GM10248 (cell line): ENCODE measurements around the gene ITCH.
"Not testable (repeated sequence)": the region's sequence is repeated elsewhere in the genome, so short reads cannot be mapped to it uniquely, and the experiment has no call there.

ENCODE experiments used
- CTCF ChIA-PET: fragments of 300-600 bp; sonication (Branson Sonifier 250); formaldehyde crosslinking; extraction: SDS; loops from one replicate; lab custom pipeline; 2021; ENCODE audit warnings: antibody characterized with exemption; lab: Yijun Ruan, JAX
- POLR2A ChIA-PET: fragments of 350-650 bp; sonication (Branson Sonifier 250); formaldehyde crosslinking; extraction: SDS; loops from one replicate; lab custom pipeline; 2020; ENCODE audit warnings: antibody characterized with exemption; lab: Yijun Ruan, JAX
- DNase-seq: peaks from one replicate; pipeline ENCODE4 v3.0.0; 2012; ENCODE audit errors: extremely low spot score
- TF ChIP-seq, protein P1 (sequence below): IDR thresholded peaks from 2 replicates; pipeline ENCODE4 v1.5.1; 2012; ENCODE audit warnings: mild to moderate bottlenecking, low read depth; ENCODE audit errors: extremely low read depth, missing control alignments, control extremely low read depth

ITCH gene

DNA sequence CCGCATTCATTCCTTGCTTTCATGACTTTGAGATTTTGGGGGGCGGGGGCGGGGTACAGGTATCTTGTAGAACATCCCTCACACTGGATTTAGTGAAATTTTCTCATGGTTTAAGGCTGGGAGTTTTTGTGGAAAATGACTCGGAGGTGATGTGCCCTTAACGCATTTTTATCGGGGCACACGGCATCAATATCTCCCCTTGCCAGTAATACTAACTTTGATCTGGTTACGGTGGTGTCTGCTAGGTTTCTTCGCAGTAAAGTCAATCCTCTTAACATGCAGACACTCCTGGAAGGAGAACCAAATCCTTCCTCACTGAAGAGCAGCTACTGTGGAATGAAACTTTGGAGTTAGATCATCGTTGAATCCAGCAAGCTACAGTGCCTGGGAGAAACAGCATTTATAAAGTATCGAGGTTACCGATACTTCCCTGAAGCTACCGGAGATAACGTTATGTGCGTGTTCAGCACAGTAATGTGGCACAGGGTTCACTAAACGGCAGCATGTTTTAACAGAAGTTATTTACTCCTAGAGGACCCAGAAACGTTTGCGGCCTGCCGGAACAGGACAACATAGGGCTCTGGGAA lies 151.9 kb downstream of the ITCH start:
- TF ChIP-seq, protein P1, sequence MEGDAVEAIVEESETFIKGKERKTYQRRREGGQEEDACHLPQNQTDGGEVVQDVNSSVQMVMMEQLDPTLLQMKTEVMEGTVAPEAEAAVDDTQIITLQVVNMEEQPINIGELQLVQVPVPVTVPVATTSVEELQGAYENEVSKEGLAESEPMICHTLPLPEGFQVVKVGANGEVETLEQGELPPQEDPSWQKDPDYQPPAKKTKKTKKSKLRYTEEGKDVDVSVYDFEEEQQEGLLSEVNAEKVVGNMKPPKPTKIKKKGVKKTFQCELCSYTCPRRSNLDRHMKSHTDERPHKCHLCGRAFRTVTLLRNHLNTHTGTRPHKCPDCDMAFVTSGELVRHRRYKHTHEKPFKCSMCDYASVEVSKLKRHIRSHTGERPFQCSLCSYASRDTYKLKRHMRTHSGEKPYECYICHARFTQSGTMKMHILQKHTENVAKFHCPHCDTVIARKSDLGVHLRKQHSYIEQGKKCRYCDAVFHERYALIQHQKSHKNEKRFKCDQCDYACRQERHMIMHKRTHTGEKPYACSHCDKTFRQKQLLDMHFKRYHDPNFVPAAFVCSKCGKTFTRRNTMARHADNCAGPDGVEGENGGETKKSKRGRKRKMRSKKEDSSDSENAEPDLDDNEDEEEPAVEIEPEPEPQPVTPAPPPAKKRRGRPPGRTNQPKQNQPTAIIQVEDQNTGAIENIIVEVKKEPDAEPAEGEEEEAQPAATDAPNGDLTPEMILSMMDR = no peak
- POLR2A ChIA-PET = interaction anchor here (0.6 kb wide), 1 partner anchor 1210 kb away, joined by 4 read pairs; no protein-coding TSS in a partner anchor
- no peak for DNase-seq
- CTCF ChIA-PET = interaction anchor here (0.6 to 4.9 kb wide), 14 partner anchors 10 to 324 kb away, joined by 3 to 60 read pairs (median 3); no protein-coding TSS in a partner anchor

GRCh38 chr20:34515484-34516246 lies 152.6 kb downstream of the ITCH start:
- ChIA-PET CTCF (interaction anchor here (0.6 to 4.9 kb wide), 15 partner anchors 9 to 325 kb away, joined by 3 to 60 read pairs (median 3); no protein-coding TSS in a partner anchor), POLR2A (interaction anchor here (1.0 kb wide), 1 partner anchor 117 kb away, joined by 3 read pairs; no protein-coding TSS in a partner anchor)
- DNase-seq = peak; percentile 82
- TF ChIP-seq, protein P1 = no peak

DNA sequence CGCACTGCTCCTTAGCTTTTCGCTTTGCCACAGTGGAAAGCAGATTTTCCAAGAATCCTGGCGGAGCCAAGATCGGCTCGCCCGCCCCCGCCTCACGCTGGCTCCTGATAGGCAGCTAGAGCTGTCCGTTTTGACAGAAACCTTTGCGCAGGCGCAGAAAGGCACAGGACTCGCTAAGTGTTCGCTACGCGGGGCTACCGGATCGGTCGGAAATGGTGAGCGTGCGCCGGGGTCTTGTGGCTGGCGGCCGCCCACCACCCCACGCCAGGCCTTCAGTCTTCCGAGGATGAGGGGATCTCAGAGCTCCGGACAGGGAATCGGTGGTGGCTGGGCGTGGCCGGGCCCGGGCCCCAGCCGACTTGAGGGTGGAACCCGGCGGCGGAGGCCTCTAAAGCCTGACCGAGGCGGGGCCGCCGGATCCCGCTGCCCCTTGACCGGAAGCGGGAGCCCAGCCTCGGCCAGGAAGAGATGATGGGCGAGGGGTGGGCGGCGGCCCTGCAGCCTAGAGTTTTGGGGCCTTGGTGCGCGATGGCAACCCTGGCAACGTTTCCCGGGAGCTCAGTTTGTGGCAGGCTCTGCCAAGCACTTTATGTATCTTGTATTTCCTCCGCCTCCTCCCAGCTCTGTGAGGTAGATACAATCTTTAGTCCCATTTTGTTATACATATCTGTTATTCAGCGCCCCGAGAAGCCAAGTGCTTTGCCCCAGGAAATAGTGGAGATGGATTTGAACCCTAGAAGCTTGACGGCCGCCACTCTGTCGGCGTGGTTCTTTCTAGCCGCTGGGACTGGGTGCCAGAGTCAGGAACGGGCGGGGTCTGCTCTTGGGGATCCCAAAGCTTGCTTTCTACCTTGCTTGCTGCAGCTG lies 153.4 kb downstream of the ITCH start, which contains the start of gene DYNLRB1:
Gene DYNLRB1 (plus strand): TSS at position 176 of the 867 bp plus-strand sequence. CDS start 37 bp downstream, at position 213.
- peak; percentile 92 for DNase-seq
- ChIA-PET POLR2A (interaction anchor here (0.6 to 1.0 kb wide), 2 partner anchors 117 to 1451 kb away, joined by 3 to 7 read pairs; no protein-coding TSS in a partner anchor), CTCF (interaction anchor here (0.9 to 4.9 kb wide), 12 partner anchors 8 to 326 kb away, joined by 3 to 60 read pairs (median 4); no protein-coding TSS in a partner anchor)

DNA sequence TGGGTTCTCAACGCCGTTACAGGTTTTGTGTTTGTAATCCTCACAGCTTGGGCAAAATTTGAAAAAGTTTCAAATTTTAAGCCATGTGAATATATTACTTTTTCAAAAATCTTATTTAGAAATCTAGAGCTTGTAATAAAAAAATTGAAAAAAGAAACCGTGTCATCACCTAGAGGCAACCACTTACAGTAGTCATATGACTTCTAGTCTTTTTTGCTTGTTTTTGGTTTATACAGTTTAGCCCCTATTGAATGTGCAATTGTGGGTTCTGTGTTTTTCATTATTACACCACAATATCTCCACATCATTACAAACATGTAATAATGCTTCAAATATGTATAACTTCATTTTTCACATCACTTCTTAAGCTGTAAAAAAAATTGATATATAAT lies 154.0 kb downstream of the ITCH start:
- POLR2A ChIA-PET = interaction anchor here (0.6 to 1.1 kb wide), 2 partner anchors 215 to 1450 kb away, joined by 3 to 7 read pairs; no protein-coding TSS in a partner anchor
- no peak for DNase-seq
- TF ChIP-seq, protein P1 = no peak
- CTCF ChIA-PET = interaction anchor here (0.9 to 4.9 kb wide), 7 partner anchors 15 to 326 kb away, joined by 3 to 60 read pairs (median 4); no protein-coding TSS in a partner anchor

More for the DNA sequence above, 153.4 kb downstream of the ITCH start, which contains the start of gene DYNLRB1:
- TF ChIP-seq, protein P1 = no peak

DNA sequence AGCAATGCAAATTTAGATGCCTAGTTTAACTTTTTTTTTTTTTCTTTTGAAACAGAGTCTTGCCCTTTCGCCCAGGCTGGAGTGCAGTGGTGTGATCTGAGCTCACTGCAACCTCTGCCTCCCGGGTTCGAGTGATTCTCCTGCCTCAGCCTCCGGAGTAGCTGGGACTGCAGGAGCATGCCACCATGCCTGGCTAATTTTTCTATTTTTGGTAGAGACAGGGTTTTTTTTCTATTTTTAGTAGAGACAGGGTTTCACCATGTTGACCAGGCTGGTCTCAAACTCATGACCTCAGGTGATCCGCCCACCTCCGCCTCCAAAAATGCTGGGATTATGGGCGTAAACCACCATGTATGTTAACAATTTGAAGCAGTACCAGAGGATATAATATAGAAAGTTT lies 155.8 kb downstream of the ITCH start:
- POLR2A ChIA-PET, DNase-seq: not testable (repeated sequence)
- CTCF ChIA-PET = interaction anchor here (4.6 to 4.9 kb wide), 2 partner anchors 20 to 206 kb away, joined by 19 to 60 read pairs; no protein-coding TSS in a partner anchor

GRCh38 chr20:34519841-34520240 lies 156.8 kb downstream of the ITCH start:
- DNase-seq, POLR2A ChIA-PET: not testable (repeated sequence)
- CTCF ChIA-PET = interaction anchor here (1.1 to 1.2 kb wide), 2 partner anchors 207 to 329 kb away, joined by 3 to 5 read pairs; no protein-coding TSS in a partner anchor
